CD4-positive, alpha-beta T cell treated with Interleukin-6 for 4 hours (primary cell): ENCODE results near the gene NPDC1.
A peak's percentile ranks its signal among the peaks of the same experiment; 100 is the strongest.

ENCODE experiments used
- DNase-seq: peaks from one replicate; pipeline ENCODE4 v3.0.0-alpha.2; 2020; ENCODE audit warnings: mixed read lengths

The NPDC1 gene, protein sequence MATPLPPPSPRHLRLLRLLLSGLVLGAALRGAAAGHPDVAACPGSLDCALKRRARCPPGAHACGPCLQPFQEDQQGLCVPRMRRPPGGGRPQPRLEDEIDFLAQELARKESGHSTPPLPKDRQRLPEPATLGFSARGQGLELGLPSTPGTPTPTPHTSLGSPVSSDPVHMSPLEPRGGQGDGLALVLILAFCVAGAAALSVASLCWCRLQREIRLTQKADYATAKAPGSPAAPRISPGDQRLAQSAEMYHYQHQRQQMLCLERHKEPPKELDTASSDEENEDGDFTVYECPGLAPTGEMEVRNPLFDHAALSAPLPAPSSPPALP

DNA sequence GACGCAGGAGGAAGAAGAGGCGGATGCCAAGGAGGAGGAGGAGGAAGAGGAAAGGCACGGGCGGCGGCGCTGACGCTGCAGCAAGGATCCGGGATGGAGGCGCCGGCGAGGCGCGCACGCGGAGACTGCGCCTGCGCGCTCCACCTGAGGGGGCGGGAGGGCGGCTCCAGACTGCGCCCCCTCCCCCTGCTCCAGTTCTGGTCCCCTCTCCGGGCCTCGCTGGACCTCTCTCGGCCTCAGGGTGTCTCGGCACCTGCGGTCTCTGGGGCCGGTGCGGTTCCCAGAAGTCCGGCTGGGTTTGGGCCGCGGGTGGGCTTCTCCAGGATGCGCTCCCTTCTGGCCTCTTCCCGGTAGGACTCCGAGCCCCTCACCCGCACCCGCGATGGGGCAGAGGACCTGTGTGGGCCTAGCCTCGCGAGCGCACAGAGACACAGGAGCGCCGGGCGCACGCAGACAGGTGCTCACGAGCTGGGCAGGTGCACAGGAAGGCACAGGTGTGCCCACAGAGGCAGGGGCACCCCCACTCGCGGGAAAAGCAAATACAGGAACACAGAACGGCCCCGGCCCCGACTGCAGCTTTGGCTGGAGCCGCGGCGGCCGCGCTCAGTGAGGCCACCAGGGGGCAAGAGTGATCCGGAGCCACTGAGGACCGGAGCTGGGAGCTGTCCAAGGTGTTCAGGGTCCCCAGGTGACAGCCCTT, at the start of gene NPDC1:
NPDC1 (minus strand) TSS at position 90 of the 700 bp plus-strand sequence. CDS start 188 bp downstream, outside the sequence.
- DNase-seq, result peak; percentile 84

DNA sequence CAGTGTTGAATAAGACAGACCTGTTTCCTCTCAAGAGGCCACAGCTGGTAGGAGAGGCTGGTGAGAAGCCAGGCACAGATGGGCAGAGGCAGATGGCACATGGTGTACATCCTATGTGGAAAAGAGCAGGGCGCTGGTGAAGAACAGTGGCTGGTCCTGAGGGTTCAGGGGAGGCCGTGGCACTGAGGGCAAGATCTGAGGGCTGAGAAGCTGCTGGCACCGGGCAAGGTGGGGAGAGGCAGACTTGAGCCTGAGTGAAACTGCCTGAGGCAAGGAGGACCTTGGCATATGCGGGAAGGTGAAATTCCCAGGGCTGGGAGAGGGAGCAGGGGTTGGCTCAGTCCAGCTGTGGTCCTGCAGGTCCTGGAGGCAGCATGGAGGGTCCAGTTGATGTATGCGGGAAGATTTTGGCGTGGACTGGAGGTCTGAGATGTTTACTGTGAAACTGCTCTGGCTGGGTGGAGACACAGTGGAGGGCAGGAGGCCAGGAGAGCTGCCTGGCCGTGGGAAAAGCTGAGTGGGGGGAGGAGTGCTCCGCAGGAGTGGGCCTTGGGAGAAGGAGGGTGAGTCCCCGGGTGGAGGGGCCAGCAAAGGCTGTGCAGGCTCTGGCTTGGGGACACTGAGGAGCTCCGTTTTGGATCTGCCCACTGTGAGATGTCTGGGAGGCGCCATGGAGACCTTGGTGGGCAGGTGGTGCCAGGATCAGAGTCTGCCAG, 43.4 kb upstream of the NPDC1 start:
- DNase-seq, result no peak

DNA sequence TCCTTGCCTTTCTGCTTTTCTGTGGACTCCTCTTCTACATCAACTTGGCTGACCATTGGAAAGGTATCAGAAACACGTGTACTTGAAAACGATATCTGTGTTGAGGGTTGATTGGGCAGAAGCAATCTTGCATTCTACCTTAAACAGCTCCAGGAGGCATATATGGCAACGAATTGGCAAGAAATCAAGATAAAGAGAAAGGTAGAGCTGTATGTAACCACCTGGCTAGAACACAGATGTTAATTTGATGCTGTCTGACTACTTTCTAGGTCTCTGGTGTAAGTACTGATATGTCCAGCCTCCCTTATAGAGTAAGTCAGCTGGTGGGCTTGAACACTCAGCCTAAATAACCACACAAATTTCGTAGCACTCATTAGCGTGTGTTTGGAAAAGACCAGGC, 42.1 kb upstream of the NPDC1 start:
- no peak for DNase-seq

DNA sequence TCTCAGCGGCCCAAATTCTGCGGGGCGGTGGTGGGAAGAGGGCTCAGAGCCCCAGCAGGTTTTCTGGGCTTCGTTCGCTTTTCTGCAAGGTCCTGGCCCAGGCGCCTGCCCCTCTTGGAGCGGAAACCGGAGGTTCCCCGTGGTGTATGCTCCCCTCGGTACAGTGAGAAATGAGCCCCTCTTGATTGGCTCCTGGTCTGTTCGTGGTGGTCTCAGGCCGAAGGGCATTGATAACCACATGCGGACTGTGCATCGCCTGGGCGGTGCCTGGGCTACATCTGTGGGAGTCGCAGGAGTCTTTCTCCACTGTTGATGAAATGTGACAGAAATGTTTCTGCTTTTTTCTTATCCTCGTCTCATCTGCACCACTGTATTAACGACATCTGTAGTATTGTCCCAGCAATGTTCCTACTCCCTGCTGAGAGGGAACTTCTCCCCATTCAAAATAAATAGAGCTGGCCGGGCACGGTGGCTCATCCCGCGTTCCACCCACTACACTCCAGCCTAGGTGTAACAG, 41.5 kb upstream of the NPDC1 start:
- no peak for DNase-seq

DNA sequence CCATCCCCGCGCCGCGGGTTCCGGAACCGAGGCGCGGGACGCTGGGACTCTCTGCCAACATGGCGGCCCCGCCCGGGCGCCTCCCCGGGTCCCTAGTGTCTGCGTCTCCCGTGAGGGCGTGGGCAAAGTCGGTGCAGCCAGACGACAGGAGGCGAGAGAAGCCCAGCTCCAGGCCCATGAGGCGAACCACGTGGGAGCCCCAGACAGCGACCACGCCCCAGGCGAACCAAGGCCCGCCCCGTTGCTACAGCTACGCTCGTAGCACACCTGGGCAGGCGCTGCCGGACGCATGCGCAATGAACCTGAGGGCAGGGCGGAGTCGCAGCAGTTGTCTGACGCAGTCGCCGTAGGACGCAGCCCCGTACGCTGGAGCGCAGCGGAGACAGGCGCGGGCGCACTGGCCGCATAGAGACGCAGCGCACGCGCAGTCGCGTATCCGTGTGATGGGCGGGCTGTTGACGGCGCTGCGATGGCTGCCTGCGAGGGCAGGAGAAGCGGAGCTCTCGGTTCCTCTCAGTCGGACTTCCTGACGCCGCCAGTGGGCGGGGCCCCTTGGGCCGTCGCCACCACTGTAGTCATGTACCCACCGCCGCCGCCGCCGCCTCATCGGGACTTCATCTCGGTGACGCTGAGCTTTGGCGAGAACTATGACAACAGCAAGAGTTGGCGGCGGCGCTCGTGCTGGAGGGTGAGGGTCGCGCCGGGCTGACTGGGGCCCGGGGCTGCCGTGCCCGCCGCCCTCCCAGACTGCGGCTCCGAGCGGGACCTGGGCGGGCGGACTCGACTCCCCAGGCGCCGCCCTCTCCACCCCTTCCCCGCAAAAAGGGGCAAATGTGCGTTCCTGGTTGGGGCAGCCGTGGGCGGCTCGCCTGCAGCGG, 40.8 kb upstream of the NPDC1 start, which contains the start of gene MAN1B1:
MAN1B1 (plus strand) TSS at position 455 of the 878 bp plus-strand sequence; CDS start at position 470, 15 bp downstream.
- peak; percentile 100 for DNase-seq

DNA sequence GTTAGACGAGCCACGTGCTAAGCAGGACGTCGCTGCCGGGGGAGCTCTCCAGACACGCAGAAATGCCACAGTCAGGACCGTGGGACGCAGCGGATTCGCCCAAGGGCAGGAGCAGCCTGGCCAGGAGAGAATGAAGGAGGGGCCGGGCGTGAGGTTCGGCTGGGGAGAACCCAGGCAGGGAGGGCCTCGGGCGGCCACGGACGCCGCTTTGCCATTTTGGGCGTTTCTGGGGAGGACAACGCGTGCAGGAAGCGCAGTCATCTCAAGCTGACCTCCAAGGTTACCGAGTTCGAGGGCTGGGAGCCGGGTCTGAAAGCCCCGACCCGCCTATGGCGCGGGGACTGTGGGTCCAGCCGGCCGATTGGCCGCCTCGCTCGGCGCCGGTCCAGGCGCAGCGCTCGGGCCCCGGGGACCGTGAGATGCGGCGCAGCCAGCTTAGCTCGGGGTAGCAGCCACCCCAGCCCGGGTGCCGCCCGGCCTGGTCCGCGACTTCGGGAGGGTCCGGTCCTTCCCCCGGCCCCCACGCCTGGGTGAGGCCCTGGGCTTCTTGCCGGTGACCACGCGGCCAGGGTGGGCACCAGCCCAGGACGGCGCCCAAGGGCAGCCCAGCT, 40.0 kb upstream of the NPDC1 start:
- peak; percentile 34 for DNase-seq

DNA sequence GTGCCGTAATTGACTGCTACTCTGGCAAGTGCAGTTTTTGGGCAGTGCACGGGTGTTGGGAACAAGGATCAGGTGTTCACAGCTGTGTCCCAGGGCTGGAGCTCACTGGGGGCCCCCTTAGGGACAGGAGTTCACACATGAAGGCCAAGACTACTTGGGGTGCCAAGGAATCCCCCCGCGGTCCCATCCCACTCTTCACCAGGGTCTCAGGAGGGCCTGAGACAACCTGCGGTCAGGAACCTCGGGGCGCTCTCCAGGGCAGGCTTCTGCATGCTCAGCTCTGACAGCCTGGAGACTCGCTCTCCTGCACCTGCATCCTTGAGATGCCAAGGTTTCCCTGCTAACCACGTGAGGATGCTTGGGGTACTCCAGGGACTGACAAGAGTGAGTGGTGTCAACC, 38.5 kb upstream of the NPDC1 start:
- DNase-seq, result no peak

DNA sequence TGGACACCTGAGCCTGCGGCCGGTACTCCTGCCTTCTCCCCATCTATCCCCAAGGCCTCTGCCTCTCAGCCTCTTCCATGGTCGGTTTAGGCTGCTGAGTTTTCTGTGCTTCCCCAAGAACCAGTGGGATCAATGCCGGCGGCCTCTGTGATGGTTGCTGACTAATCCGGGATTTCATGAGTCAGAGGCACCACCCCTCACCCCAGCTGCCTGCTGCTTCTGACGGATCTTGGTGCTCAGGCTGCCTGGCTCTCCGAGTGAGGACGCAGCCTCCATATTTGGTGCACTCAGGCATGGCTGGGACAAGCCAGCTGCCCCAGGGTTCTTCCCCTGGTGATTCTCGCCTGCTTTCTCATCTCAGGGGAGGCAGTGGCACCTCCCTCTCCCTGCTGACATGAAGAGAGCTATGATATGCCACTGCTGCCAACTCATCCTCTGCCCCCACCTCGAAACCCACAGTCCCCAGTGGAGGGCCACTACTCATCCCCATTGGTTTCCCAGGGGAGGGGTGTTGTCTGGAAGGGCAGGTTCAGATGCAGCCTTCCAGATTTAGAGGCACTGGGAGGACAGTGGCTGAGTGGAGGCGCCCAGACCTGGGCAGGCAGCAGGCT, 37.5 kb upstream of the NPDC1 start:
- no peak for DNase-seq

DNA sequence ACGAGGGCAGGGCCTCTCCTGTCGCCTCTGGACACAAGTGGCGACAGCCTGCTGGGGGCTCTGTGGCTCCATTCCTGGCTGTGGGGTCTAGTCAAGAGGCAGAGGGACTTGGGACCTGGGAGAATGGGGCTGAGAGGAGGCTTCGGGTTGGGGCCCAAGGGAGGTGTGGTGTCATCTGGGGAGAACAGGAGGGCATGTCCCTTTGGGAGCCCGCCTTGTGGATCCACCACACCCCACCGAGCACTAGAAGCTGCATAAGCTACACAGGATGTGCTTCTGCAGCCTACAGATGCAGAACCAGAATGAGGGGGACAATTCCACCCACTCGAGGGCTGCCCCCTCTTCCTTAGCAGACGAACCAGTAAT, 36.9 kb upstream of the NPDC1 start:
- DNase-seq, result no peak

DNA sequence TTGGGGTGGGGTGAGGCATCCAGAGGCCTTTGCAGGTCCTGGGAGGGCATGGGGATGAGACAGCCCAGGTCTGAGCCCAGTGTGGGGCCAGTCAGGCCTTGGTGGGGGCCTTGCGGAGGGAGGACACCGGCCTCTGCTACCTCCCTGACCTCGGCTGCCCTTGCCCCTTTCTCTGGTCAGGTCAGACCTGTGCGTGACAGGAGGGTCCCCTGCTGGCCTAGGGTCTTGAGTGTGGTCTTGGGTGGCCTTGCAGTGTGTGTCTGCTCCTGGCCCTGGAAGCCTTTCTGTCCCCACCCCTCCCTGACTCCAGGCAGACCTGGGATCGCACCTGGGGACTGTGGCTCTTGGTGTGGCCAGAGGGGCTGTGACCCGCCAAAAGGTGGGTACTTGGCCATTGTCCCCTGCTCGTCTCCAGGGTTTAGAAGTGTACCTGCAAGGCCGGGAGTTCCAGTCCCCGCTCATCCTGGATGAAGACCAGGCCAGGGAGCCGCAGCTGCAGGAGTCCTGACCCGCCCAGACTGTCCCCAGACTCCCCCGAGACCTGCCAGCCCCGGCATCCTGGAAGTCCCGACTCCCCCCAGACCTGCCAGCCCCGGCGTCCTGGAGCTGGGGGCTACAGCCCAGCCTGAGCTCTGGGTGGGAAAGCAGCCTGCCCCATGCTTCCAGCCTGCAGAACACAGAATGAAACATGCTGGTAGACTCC, 36.4 kb upstream of the NPDC1 start:
- DNase-seq, result no peak

DNA sequence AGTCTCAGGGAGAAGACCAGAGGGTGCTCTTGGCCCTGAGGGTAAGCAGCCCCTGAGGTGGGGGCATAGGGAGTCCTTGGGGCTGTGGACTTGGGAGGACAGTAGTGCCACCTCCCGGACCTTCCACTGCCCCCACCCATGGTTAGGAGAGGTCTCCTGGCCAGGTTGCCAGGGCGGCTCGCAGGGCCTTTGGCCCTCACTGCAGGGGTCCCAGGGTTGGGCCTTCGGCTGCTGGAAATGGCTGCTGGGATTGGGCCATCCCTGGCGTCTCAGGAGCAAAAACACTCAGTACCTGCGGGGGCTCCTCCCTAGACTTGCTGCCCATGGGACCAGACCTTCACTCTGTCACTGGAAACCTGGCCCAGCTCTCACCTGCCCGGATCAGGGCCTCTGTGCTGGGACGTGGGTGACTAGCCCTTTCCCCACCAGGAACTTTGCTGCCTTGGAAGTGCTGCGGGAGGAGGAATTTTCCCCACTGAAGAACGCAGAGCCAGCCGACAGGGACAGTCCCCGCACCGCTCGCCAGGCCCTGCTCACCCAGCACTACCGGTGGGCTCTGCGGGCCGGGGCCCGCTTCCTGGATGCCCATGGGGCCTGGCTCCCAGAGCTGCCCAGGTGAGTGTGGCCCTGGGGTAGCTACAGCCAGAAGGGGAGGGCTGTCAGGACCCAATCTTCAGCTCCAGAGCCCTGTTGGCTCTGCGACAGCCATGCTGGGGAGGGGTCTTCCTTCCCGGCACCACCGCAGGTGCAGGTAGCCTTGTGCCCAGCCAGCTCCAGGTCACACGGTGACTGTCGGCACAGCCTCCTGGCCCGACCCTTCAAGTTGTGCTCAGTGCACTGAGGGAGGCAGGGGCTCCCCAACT, 34.5 kb upstream of the NPDC1 start:
- DNase-seq, result no peak

DNA sequence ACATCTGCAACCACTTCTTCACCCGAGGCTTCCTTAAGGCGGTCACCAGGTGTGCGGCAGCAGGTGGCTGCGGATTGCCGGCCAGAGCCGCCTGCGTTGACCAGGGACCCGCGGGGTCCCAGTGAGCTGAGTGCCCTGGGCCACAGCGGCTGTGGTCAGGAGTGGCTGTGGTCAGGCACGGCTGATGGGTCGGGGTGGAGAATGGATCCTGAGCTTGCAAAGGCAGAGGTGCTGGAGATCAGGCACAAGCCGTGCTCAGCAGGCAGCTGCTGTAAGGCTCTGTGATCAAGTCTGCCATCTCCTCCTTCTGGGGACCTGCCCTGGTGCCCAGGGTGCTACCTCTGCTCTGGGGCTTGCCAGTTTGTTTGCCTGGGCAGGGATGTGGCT, 33.4 kb upstream of the NPDC1 start:
- no peak for DNase-seq

DNA sequence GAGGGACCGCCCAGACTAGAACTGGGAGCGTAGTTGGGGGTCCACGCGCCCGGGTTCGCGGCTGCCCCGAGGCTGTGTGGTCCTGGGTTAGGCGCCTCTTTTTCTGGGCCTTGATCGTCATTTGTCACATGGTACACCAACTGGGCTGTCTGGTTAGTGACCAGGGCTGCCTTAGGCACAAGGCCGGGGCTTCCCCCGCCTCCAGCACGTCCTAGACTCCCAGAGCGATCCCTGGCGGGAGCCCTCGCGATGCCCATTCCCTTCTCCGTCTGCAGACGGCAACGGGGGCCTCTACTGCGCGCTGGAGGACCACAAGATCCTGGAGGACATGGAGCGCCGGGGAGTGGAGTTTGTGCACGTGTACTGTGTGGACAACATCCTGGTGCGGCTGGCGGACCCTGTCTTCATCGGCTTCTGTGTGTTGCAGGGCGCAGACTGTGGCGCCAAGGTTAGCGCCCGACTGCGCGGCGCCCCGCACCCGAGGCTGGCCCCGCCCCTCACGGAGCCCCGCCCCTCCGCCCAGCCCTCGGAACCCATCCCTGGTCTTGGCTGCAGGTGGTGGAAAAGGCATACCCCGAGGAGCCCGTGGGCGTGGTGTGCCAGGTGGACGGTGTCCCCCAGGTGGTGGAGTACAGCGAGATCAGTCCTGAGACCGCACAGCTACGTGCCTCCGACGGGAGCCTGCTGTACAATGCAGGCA, 32.9 kb upstream of the NPDC1 start:
- no peak for DNase-seq

DNA sequence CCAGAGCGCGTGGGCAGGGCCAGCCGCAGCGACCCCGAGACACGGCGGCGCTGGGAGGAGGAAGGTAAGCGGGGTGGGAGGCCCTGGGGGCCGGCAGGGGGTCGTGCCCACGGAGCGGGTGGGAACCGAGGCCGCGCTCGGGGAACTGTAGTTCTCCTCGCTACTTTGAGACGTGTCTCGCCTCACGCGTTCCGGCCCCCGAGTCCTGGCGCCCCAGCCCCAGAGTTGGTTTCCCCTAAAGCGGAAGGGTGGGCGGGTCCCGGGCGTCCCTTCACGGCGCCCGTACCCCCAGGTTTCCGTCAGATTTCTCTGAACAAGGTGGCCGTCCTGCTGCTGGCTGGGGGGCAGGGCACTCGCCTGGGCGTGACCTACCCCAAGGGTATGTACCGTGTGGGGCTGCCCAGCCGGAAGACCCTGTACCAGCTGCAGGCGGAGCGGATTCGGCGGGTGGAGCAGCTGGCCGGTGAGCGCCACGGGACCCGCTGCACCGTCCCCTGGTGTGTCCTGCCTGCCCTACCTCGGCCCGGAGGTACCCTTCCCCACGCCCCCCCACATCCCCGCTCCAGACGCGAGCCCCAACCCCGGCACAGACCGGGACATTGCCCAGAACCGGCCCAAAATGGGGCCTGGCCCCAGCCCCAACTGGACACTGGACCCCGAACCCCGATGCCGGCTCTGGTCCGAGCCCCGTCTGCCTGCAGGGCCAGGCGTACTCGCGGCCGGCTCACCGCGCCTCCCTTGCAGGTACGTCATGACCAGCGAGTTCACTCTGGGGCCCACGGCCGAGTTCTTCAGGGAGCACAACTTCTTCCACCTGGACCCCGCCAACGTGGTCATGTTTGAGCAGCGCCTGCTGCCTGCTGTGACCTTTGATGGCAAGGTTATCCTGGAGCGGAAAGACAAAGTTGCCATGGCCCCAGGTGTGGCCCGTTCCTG, 32.0 kb upstream of the NPDC1 start:
- peak; percentile 60 for DNase-seq

DNA sequence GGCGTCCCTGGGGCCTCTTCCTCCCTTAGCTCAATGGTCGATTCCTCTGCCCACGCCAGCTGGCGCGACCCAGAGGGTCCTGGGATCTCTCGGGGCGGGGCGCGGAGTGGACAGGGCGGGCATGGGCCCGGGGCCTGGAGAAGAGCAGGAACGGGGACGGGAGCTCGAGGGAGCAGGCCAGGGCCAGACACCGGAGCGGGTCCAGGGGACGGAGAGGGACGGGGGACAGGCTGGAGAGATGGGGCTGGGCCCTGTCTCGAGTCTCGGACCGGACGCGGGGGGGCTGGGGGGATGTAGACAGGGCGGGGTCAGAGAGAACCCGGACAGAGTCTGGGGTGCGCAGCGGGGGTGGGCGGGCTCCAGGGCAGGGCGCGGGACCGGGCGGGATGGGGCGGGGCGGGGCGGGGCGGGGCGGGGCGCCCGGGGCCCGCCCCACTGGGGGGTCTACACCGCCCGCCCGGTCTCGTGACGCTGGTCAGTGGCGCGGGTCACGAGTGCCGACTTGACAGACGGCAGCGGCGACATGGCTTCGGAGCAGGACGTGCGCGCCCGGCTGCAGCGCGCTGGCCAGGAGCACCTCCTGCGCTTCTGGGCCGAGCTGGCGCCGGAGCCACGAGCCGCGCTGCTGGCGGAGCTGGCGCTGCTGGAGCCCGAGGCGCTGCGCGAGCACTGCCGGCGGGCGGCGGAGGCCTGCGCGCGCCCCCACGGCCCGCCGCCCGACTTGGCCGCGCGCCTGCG, 31.2 kb upstream of the NPDC1 start, which contains the start of gene UAP1L1:
UAP1L1 (plus strand) TSS at position 508 of the 738 bp plus-strand sequence; CDS start at position 524, 16 bp downstream.
- DNase-seq, result peak; percentile 61

DNA sequence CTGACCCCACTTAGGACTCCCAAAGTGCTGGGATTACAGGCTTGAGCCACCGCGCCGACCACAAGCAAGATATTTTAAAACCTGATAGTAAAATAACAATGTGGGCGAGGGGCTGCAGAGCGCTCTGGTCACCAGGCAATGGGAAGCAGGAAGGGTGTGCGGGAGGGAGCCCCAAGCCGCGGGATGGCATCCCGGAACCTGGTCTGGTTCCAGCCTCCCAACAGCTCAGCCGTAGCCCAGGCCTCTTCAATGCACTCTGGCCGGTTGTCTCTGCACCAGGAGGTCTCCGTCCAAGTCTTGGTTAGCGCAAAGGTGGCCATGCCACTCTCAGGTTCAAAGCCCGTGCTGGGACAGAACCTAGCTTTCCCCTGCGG, 30.6 kb upstream of the NPDC1 start:
- DNase-seq, result no peak

DNA sequence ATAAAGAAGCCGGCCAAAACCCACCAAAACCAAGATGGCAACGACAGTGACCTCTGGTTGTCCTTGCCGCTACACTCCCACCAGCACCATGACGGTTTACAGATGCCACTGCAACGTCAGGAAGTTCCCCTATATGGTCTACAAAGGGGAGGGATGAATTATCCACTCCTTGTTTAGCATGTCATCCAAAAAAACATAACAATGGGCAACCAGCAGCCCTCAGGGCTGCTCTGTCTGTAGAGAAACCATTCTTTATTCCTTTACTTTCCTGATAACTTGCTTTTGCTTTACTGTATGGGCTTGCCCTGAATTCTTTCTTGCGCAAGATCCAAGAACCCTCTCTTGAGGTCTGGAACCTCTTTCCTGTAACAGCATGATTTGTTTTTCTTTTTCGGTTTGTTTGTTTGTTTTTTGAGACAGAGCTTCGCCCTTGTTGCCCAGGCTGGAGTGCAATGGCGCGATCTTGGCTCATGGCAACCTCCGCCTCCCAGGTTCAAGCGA, 29.3 kb upstream of the NPDC1 start:
- DNase-seq, result no peak
